DMS 273 treated with DMSO at 0.1 percent for 48 hours (cell line): Measurements from ENCODE around the gene CA5A.

ENCODE experiments used
- DNase-seq: peaks from one replicate; lab custom pipeline; 2025; lab: John Stamatoyannopoulos, UW

CA5A gene

DNA sequence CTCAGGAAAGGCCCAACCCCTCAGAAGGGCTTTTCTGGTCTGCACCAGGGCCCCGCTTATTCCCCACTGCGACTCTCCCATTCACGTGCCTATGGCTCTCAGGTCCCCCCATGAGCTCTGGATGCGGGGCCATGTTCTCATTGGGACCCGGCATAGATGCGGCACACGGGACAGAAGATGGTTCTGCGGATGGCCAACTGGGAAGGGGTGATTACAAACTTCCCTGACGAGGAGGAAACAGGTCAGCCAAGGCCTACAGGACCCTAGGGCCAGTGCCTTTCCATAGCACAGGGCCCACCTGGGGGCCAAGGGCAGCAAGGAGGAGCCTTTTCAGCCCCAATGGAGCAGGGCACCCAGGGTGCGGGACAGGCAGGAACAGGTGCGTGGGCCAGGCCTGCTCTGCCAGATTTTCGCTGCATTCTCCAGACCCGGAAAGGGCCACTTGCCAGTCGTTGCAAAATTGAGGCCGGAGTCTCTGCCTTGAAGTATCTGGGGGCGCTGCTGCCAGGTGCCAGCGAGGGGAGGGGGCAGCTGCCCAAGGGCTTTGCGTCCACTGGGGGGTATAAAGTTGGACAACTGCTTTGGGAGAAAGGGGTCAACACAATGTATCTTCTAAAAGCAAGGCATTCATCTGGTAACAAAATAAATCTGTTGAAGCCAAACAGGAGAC, 87.5 kb downstream of the CA5A start:
- DNase-seq: no peak

DNA sequence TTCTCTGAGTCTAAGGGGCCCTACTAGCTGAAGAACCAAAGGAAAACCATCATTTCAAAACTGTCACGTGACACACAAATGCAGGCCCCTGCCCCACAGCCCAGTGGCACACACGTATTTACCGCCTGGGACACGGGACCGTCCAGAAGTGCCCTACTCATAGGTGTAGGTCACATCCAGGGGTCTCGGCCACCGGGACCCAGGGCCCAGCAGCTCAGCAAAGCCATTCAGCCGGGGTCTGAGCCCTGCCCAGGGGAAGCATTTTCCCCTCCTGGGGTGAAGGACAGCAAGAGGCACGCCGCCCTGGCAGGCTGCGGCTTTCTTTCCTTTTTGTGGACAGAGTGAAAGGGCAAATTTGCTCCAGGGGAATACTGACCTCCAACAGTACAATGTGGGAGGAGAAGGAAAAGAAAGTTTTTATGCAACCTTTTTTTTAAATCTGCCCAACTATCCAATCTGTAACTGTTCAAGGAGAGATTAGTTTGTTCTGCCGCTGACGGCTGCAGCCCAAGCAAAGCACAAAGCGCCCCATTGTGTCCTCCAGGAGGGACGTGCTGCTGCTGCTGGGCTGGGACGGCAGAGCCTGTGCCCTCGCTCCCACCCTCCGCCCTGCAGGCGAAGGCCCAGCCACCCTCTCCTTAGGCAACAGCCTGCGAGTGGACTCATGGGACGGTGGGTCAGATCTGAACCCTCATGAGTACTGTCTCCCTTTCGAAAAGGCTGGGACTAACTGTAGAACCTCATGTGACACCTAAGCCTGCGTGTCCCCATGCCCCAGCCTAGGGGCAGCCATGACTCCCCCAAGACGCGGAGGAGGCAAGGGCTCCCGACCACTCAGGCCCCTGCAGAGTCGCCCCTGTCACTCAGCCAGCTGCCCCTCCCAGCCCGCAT, 88.3 kb downstream of the CA5A start:
- no peak for DNase-seq

DNA sequence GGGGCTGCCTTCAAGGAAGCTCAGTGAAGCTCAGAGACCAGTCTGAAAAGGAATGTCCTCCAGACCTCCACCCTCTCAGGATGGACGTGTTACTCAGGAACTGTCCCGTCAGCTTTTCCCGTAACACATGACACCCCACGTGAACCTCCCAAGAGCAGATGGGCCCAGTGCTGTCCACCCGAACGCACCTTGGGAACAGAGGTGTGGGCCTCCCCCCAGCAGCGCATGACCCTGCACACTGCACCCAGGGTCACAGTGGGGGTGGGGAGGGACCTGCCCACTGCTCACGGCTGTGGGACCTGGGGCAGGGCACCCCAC, 88.9 kb downstream of the CA5A start:
- no peak for DNase-seq

DNA sequence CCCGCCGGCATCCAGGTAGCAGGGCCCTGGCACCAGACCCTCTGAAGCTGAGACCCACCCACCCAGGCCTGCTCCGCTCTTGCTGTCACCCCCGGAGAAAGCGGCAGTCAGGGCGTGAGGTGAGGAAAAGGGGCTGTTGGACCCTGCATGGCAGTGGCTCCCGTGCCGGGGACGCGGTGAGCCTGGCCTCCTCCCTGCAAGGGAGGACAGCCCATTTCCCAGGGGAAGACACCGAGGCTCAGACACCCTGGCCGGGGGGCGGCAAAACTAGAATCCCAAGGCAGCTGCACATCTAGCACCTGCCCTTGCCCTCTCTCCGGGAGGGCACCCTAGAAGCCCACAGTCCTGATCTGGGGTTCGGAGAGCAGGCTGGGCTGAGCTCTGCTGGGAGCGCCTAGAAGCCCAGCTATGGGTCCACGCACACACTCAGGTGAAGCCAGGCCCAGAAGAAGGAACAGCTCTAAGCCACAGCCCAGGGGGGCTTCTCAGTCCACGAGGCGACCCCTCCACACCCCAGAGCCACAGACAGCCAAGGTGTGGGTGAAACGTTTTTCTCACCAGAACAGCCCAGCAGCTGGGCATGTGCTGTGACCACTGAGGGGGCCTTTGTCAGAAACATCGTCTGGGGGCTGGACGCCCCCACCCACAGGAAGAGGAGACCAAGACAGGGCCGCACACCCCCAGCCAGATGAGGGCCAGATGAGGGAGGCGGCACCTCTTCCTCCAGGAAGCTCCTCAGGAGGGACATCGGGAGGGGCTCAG, 89.4 kb downstream of the CA5A start:
- no peak for DNase-seq

DNA sequence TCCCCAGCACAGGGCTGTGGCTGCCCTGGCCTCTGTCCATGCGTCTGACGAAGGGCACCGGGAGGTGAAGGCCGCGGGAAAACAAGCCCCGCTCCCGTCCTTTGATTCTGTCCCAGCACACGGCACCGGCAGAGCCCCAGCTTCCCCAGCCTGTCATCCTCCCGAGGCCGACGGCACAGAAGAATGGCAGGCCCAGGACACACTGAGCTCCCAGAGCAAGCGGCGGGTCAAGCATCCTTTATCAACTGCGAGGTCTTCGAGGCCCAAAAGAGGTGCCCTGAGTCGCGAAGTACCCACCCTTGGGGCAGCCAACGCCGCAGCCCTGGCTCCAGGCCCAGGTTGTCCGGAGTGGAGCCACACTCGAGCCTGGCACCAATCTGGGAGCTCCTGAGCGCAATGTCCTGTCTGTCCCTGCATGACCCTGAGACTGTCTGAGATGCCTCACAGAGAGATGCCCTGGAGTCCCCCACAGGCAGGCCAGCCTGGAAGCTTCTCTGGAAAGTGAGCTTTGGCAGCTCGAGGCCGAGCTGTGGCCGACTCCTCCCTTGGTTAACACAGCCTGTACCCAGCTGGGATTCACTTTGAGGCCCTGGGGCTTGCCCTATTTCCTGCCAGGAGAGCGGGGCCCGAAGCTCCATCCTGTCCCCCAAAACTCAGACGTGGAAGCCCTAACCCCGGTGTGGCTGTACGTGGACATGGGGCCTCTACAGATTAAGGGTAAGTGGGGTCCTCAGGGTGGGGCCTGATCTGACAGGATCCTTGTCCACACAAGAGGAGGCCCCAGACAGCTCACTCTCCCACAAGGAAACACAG, 90.3 kb downstream of the CA5A start:
- no peak for DNase-seq

DNA sequence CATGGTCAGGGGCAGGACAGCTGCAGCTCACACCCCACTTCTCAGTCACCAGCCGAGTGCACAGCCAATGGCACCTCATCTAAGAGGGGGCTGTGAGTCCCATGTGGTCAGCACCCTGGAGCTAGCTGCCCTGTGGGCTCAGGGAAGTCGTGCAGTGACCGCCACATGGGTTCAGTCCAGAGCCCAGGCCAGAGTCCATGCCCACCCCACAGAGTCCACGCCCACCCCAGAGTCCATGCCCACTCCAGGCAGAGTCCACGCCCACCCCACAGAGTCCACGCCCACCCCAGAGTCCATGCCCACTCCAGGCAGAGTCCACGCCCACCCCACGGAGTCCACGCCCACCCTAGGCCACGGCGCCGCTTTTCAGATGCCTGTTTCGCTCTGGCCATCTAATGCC, 91.1 kb downstream of the CA5A start:
- DNase-seq: no peak

DNA sequence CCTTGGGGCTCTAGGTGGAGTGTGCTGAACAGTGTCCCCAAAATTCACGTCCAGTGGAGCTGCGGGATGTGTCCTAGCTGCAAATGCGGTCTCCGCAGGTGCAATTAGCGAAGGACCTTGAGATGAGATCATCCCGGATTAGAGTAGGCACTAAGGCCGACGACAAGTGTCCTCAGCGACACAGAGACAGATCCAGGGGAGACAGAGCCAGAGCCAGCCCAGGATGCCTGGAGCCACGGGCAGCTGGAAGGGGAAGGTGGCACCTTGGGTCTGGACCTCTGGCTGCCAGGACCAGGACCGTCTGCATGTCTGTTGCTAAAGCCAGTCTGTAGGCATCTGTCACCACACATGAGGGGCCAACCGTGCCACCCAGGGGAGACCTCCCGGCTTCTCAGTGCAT, 91.5 kb downstream of the CA5A start:
- DNase-seq: no peak

DNA sequence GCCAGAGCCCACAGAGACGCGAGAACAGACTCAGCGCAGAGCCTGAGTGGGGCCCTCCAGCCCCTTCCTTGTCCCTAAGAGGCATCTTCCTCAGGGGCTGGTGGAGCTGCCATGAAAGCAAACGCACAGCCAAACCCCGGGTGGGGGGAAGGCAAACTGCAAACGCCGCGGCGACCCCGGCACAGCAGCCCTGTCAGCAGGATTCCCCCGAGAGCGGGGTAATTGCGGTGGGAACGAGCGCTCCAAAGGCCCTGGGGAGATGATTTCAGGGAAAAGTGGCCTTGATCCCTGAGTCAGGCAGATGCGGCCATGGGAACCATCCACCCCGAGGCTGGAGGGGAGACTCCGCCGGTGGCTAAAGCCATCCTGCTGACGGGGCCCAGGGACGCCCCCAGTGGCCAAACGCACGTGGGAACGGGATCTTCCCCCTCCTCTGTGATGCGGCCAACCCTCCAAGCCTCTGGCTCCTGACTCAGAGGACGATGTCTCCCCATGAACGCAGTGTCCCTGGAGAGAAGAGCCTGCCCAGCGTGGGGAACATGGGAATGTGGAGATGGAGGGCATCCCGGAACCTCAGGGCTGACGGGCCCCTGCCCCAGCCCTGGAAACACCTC, 92.1 kb downstream of the CA5A start:
- no peak for DNase-seq

DNA sequence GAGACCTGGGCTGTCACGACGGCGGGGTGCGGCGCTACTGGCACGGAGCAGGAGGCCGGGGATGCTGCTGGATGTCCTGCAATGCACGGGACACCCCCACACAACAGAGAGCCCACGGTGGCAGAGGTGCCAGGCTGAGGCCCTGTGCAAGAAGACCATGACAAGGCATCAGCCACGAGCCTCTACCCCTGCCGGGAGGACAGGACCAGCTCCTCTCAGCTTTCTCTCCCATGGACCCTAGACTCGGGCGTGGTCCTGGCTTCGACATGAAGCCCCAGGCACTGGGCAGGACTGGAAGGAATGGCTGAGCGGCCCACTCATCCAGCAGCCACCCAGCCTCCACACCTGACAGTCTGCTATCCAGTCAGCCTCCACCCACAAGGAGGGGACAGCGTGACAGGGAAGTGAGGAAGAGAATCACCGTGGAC, 92.6 kb downstream of the CA5A start:
- DNase-seq: no peak

DNA sequence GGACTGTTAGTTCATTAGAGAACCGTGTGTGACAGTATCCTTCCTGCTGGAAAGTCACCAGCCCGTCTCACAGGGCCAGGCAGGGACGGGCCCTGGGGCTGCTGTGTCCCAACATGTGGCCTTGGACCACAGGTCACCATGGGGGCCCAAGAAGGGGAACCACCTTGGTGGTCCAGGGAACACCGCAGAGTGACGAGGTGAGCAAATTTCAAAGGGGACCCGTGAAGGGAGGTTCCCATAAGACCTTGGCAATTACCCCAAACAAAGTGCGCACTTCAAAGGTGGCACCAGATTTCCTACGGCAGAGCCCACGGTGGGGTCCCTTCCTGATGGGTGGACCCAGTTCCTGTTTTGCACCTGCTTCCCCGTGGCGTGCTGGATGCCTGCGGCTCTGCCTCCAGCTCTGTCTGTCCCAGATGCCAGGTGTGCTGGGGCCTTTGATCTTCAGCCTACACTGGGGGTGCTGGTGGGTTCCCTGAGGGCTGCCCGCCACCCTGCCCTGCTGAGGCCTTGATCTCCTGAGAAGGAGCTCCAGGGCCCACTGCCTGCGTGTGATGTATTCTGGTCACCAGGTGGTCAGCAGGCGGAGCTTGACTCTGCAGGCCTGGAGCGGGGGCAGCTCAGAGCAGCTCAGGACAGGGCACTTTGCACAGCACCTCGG, 94.0 kb downstream of the CA5A start:
- DNase-seq: no peak

DNA sequence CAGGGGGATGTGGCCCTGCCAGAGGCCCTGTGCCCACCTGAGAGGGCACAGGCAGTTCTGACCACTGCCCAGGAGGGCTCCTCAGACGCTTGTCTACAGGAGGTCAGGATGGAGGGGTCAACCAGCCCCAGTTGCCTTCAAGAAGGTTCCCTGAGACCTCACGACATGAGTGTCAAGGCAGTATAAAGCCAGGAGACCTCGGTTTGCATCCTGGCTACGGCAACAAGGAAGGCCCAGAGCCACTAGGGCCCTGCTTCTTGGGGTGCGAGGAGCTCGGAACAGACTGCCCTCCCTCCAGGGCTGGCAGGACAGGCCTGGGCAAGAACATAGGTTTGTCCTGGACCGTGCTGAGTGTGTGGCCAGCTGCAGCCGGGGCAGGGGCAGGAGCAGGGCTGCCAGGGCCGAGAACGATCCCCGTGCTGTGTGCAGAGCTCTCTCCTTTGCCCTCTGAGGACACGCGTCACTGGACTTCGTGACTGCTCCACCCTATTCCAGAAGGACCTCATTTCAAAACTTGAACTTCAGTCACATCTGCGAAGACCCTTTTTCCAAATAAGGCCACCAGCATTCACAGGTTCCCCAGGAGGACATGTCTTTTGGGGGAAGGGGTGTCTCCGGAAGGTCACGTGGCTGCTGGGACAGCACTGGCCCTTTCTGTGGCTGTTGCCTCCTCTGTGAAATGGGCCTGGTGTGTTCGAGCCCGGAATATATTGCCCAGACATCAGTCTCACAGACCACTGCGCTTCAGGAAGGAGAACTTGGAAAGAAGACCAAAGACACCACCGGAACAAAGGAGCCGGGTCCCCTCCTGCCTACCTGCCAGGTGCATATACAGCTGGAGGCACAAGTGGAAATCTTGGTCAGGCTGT, 94.8 kb downstream of the CA5A start:
- no peak for DNase-seq

DNA sequence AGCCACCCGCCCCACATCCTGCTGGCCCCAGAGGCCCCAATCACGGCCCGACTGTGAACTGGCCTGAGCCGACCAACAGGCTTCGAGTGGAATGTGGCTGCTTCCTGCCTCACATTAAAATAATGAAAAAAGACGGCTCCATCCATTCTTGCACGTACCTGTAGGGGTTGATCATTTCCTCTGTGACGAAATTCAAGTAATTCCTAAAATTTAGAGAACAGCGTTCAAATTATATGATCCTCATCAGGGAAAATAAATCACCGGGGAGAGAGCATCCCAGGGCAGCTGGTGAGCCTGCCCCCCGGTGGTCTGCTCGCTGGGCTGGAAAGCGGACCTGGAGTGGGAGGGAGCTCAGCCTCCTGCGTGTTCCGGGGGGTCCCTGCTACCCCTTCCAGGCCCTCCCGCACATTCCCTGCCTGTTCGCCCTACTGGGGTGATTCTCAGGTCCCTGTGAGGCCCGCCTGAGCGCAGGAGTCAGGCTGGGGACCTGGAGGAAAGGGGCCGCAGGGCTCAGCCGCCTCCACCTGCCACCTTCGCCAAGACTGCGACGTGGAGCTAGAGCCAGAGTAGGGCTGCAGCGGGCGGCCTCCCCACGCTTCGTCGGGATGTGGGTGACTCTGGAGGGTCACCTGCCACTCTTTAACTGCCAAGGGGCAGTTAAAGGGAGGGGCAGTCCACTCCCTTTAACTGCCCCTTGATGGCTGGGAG, 95.9 kb downstream of the CA5A start:
- no peak for DNase-seq

DNA sequence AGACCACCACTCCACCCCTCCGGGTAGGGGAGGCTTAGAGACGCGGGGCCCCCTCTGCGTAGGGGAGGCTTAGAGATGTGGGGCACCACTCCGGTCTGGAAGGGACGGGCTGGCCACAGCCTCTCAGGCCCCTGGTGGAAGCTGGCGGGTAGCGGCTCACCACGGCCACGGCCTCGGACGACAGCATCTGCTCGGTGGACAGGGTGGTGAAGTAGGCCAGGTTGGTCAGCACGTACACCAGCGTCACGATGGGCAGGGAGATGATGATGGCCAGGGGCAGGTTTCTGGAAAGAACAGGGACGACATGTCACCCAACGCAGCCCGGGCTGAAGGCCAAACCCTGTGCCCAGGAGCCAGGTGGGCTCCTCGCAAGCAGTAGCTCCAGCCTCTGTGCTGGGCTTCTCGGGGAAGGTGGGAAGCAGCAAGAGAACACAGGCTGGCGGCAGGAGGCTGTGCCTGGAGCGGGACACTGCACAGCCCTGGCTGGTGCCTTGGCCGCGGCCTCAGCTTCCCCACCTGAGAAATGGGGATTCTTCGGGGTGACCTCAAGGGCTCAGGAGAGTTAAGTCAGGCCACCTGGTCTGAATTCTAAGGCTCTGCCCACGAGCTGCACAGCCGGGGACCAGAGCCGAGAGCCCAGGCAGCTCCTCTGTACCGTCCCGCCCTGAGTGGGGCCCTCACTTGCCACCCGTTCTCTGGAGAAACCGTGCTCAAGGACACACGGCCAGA, 96.6 kb downstream of the CA5A start:
- DNase-seq: no peak

DNA sequence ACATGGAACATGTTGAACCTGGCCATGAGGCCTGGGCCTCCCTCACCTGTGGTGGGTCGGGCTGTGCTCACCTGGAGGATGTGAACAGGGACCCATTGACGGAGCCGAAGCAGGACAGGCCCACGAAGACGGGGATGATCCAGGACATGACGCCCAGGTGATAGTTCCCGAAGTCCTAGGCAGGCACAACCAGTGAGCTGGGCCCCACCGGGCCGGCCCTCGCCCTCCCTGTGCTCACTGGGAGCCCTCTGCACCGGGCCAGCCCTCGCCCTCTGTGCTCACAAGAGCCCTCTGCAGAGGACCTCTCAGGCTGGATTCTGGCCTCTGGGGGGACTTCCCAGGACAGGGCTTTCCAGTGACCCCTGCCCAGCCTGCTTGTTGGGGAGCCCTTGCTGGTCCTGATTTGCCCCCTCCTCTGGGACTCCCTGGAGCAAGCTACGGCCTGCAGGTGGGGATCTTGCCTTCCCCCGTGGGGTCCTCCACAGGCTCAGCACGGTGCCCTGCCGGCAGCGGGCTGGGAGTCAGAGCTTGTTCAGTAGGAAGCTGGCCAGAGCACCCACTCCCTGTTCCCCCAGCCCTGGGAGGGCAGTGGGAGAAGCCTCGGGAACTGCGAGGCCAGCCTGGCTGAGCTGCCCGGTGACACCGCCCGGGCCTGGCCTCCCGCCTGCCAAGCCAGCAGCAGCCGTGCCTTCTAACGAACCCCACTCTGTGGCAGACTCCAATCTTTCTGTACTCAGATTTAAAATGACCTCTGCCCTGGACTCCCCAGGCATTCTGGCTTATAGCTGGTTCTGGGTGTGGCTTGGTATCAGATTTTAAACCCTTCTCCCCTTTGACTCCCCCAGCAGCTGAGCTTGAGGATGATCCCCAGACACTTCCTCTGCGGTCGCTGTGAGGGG, 97.4 kb downstream of the CA5A start:
- no peak for DNase-seq
